Common myeloid progenitor, CD34-positive (primary cell): ENCODE results near the gene DOCK6.

Source experiments
- CTCF ChIA-PET: fragments of 350-600 bp; sonication (Branson Sonifier 250); formaldehyde crosslinking; loops from one replicate; lab custom pipeline; 2021; ENCODE audit warnings: antibody characterized with exemption; lab: Charles Lee
- POLR2A ChIA-PET: fragments of 350-600 bp; sonication (Branson Sonifier 250); formaldehyde crosslinking; loops from one replicate; lab custom pipeline; 2021; ENCODE audit warnings: antibody characterized with exemption; lab: Charles Lee
- DNase-seq, 3 donors: peaks; one replicate each; pipeline versions ENCODE4 v3.0.0 to v3.0.0-alpha.2; 2013
- H3K27ac ChIP-seq, 2 experiments: 1 replicate in 1 of 2; 2 replicates in 1 of 2; pipeline ENCODE4 v1.7.0; 2013; ENCODE audit warnings: inconsistent platforms in 2 of 2, low read length in 2 of 2, mild to moderate bottlenecking in 2 of 2, low read depth in 1 of 2, moderate library complexity in 1 of 2; ENCODE audit not compliant: severe bottlenecking in 2 of 2, insufficient read depth in 1 of 2, poor library complexity in 1 of 2
- H3K27me3 ChIP-seq, 5 experiments: replicated peaks in 2 of 5; 1 replicate in 3 of 5; 2 replicates in 2 of 5; pipeline versions ENCODE4 v1.6.1 to v1.7.0; 2013; ENCODE audit warnings: low read length in 4 of 5, mild to moderate bottlenecking in 2 of 5, moderate library complexity in 2 of 5, inconsistent platforms in 1 of 5; ENCODE audit not compliant: insufficient read depth in 5 of 5, control insufficient read depth in 4 of 5
- H3K36me3 ChIP-seq, 4 experiments: 1 replicate in 2 of 4; 2 replicates in 2 of 4; pipeline versions ENCODE4 v1.6.1 to v1.7.0; 2013; ENCODE audit warnings: low read length in 3 of 4, control low read depth in 1 of 4, mild to moderate bottlenecking in 1 of 4; ENCODE audit not compliant: control insufficient read depth in 4 of 4, insufficient read depth in 4 of 4
- H3K4me1 ChIP-seq, 4 experiments: 1 replicate in 3 of 4; 2 replicates in 1 of 4; pipeline versions ENCODE4 v1.6.1 to v1.7.1; 2013; ENCODE audit warnings: low read length in 3 of 4, mild to moderate bottlenecking in 3 of 4, control low read depth in 1 of 4, inconsistent platforms in 1 of 4, moderate library complexity in 1 of 4; ENCODE audit not compliant: control insufficient read depth in 4 of 4, insufficient read depth in 4 of 4; ENCODE audit errors: control extremely low read depth in 1 of 4
- H3K4me3 ChIP-seq, 7 experiments: 1 replicate in 4 of 7; 2 replicates in 3 of 7; pipeline versions ENCODE4 v1.5.1 to v1.7.0; 2013; ENCODE audit warnings: mild to moderate bottlenecking in 7 of 7, low read length in 6 of 7, moderate library complexity in 6 of 7, inconsistent platforms in 2 of 7, low read depth in 2 of 7, control low read depth in 1 of 7; ENCODE audit not compliant: insufficient read depth in 4 of 7, control insufficient read depth in 1 of 7; ENCODE audit errors: extremely low read depth in 1 of 7
- H3K9me3 ChIP-seq, 5 experiments: 1 replicate in 4 of 5; 2 replicates in 1 of 5; pipeline versions ENCODE4 v1.6.1 to v1.7.1; 2013; ENCODE audit warnings: low read length in 4 of 5, mild to moderate bottlenecking in 2 of 5, inconsistent platforms in 1 of 5, low read depth in 1 of 5, moderate library complexity in 1 of 5; ENCODE audit not compliant: control insufficient read depth in 4 of 5, insufficient read depth in 2 of 5; ENCODE audit errors: control extremely low read depth in 1 of 5
- WGBS: methylation state at CpG from one replicate; pipeline ENCODE4 v1.1.5; 2013; ENCODE audit not compliant: insufficient coverage; 5-methylcytosine and 5-hydroxymethylcytosine counted together

The DOCK6 gene

GRCh38 chr19:11200015-11200574 is 62.2 kb downstream of the DOCK6 start:
- no peak overlapping the region for H3K4me3 ChIP-seq
- no peak overlapping the region for H3K27ac ChIP-seq
- DNase-seq: no peak
- no peaks in the 10 kb centered on the region for H3K9me3 ChIP-seq
- ChIA-PET POLR2A (no interaction called here), CTCF (no interaction called here)
- 97% methylated on average over 9 of the region's 15 CpGs for WGBS
- H3K27me3 ChIP-seq: no peaks in the 10 kb centered on the region
- peaks cover 4 to 52% (median 37%) of the 10 kb centered on the region in 4 experiments for H3K4me1 ChIP-seq
- no peaks in the 10 kb centered on the region for H3K36me3 ChIP-seq

GRCh38 chr19:11199517-11199916 is 62.8 kb downstream of the DOCK6 start:
- Histone ChIP-seq H3K4me1 (peaks cover 2 to 53% (median 38%) of the 10 kb centered on the region in 4 experiments), H3K9me3 (no peaks in the 10 kb centered on the region), H3K4me3 (no peak overlapping the region), H3K36me3 (no peaks in the 10 kb centered on the region), H3K27ac (no peak overlapping the region), H3K27me3 (no peaks in the 10 kb centered on the region)
- no peak for DNase-seq
- ChIA-PET CTCF (no interaction called here), POLR2A (no interaction called here)
- 100% methylated on average over 2 of the region's 5 CpGs for WGBS

- Histone ChIP-seq H3K9me3 (no peaks in the 10 kb centered on the region), H3K27me3 (no peaks in the 10 kb centered on the region), H3K4me1 (peaks cover 0 to 48% (median 34%) of the 10 kb centered on the region in 4 experiments), H3K4me3 (no peak overlapping the region), H3K27ac (no peak overlapping the region), H3K36me3 (peaks cover 0 to 2% (median 0%) of the 10 kb centered on the region in 4 experiments)
- 67% methylated on average over 5 of the region's 7 CpGs for WGBS
- CTCF ChIA-PET: interaction anchor here (1.0 to 1.5 kb wide), 3 partner anchors 16 to 61 kb away, joined by 3 to 4 read pairs (median 3); no protein-coding TSS in a partner anchor
- POLR2A ChIA-PET: no interaction called here
- peak in 2 of 3 donors; percentile 34 to 60 for DNase-seq
These were observed 63.4 kb downstream of the DOCK6 start for GRCh38 chr19:11198769-11199424.

GRCh38 chr19:11198175-11198534 is 64.2 kb downstream of the DOCK6 start:
- Histone ChIP-seq H3K4me3 (peak overlapping the region in 5 of 7 experiments; percentile 66 to 87 (median 73)), H3K27ac (no peak overlapping the region)

GRCh38 chr19:11197291-11198174 is 64.8 kb downstream of the DOCK6 start, which contains the start of gene KANK2:
TSS of gene KANK2 (minus strand) at chr19:11197545. CDS start at chr19:11194511, 3,034 bp downstream.
- ChIA-PET CTCF (interaction anchor here (1.0 to 1.5 kb wide), 3 partner anchors 8 to 44 kb away, joined by 3 to 4 read pairs (median 3); no protein-coding TSS in a partner anchor), POLR2A (no interaction called here)
- 2% methylated on average over 29 of the region's 78 CpGs for WGBS
- Histone ChIP-seq H3K27ac (peak within 1 kb of the TSS in 1 of 2 experiments; percentile 34), H3K27me3 (no peaks in the 10 kb centered on the region), H3K9me3 (no peaks in the 10 kb centered on the region), H3K4me3 (peak within 1 kb of the TSS; percentile 42 to 87 (median 72)), H3K4me1 (peaks cover 0 to 37% (median 26%) of the 10 kb centered on the region in 4 experiments), H3K36me3 (peaks cover 0 to 15% (median 0%) of the 10 kb centered on the region in 4 experiments)
- peak; percentile 65 to 79 (median 71) for DNase-seq

More at GRCh38 chr19:11198175-11198534, 64.2 kb downstream of the DOCK6 start:
- ChIA-PET CTCF (interaction anchor here (1.0 to 1.5 kb wide), 4 partner anchors 9 to 60 kb away, joined by 3 to 4 read pairs (median 3); no protein-coding TSS in a partner anchor), POLR2A (no interaction called here)
- no peak for DNase-seq
- Histone ChIP-seq H3K36me3 (peaks cover 0 to 10% (median 0%) of the 10 kb centered on the region in 4 experiments), H3K9me3 (no peaks in the 10 kb centered on the region), H3K27me3 (no peaks in the 10 kb centered on the region), H3K4me1 (peaks cover 0 to 42% (median 28%) of the 10 kb centered on the region in 4 experiments)
- 85% methylated on average over 7 of the region's 7 CpGs for WGBS

GRCh38 chr19:11196406-11197287 is 65.7 kb downstream of the DOCK6 start:
- Histone ChIP-seq H3K36me3 (peaks cover 0 to 17% (median 0%) of the 10 kb centered on the region in 4 experiments), H3K4me3 (peak overlapping the region; percentile 24 to 87 (median 72)), H3K9me3 (no peaks in the 10 kb centered on the region), H3K27ac (peak overlapping the region in 1 of 2 experiments; percentile 34), H3K27me3 (no peaks in the 10 kb centered on the region), H3K4me1 (peaks cover 0 to 37% (median 26%) of the 10 kb centered on the region in 4 experiments)
- CTCF ChIA-PET: no interaction called here
- WGBS: 19% methylated on average over 25 of the region's 47 CpGs
- no peak for DNase-seq
- POLR2A ChIA-PET: no interaction called here
